ENCODE data around the gene NRXN3.

Gene NRXN3

GRCh38 chr14:78314484-78314883 is 144.3 kb downstream of the NRXN3 start:
- Mint-ChIP-seq H3K27me3 (ENCODE audit: low read depth) (no peaks in the 10 kb centered on the region), H3K9me3 (no peaks in the 10 kb centered on the region), H3K27ac (no peak overlapping the region), H3K4me3 (no peak overlapping the region), H3K36me3 (ENCODE audit: low read depth) (no peaks in the 10 kb centered on the region), H3K4me1 (peaks cover 51% of the 10 kb centered on the region)
- TF ChIP-seq CTCF (IDR thresholded peaks at IDR 0.05; ENCODE audit: unreplicated experiment in 3 of 3): no peak

- H3K4me3 Mint-ChIP-seq: no peak overlapping the region
- H3K4me1 Mint-ChIP-seq: peaks cover 51% of the 10 kb centered on the region
- H3K36me3 Mint-ChIP-seq (ENCODE audit: low read depth): no peaks in the 10 kb centered on the region
- peak overlapping the region in 1 of 3 experiments; percentile 9 for H3K27ac Mint-ChIP-seq
- H3K27me3 Mint-ChIP-seq (ENCODE audit: low read depth): peaks cover 3% of the 10 kb centered on the region
- TF ChIP-seq CTCF (IDR thresholded peaks at IDR 0.05; ENCODE audit: unreplicated experiment in 3 of 3): no peak
- H3K9me3 Mint-ChIP-seq: no peaks in the 10 kb centered on the region
Measured at GRCh38 chr14:78316052-78316451, 145.9 kb downstream of the NRXN3 start.

- TF ChIP-seq CTCF (IDR thresholded peaks at IDR 0.05; ENCODE audit: unreplicated experiment in 3 of 3): no peak
- H3K27me3 Mint-ChIP-seq (ENCODE audit: low read depth): peaks cover 3% of the 10 kb centered on the region
- H3K4me3 Mint-ChIP-seq: no peak overlapping the region
- H3K27ac Mint-ChIP-seq: no peak overlapping the region
- no peaks in the 10 kb centered on the region for H3K36me3 Mint-ChIP-seq (ENCODE audit: low read depth)
- peaks cover 49% of the 10 kb centered on the region for H3K4me1 Mint-ChIP-seq
- no peaks in the 10 kb centered on the region for H3K9me3 Mint-ChIP-seq
Measured at GRCh38 chr14:78316786-78317185, 146.6 kb downstream of the NRXN3 start.

GRCh38 chr14:78319406-78319805 is 149.2 kb downstream of the NRXN3 start:
- Mint-ChIP-seq H3K4me3 (no peak overlapping the region), H3K36me3 (ENCODE audit: low read depth) (no peaks in the 10 kb centered on the region), H3K4me1 (peaks cover 35% of the 10 kb centered on the region), H3K9me3 (no peaks in the 10 kb centered on the region), H3K27ac (peak overlapping the region; percentile 27 to 85 (median 67)), H3K27me3 (ENCODE audit: low read depth) (peaks cover 6% of the 10 kb centered on the region)
- TF ChIP-seq CTCF (IDR thresholded peaks at IDR 0.05; ENCODE audit: unreplicated experiment in 3 of 3): no peak

GRCh38 chr14:78319887-78320635 is 149.9 kb downstream of the NRXN3 start:
- Mint-ChIP-seq H3K27ac (peak overlapping the region; percentile 27 to 85 (median 67)), H3K4me3 (peak overlapping the region in 2 of 3 experiments; percentile 0 to 16), H3K36me3 (ENCODE audit: low read depth) (no peaks in the 10 kb centered on the region), H3K9me3 (no peaks in the 10 kb centered on the region), H3K4me1 (peaks cover 35% of the 10 kb centered on the region), H3K27me3 (ENCODE audit: low read depth) (peaks cover 6% of the 10 kb centered on the region)
- TF ChIP-seq CTCF (IDR thresholded peaks at IDR 0.05; ENCODE audit: unreplicated experiment in 3 of 3): no peak

GRCh38 chr14:78324353-78324752 is 154.2 kb downstream of the NRXN3 start:
- no peaks in the 10 kb centered on the region for H3K36me3 Mint-ChIP-seq (ENCODE audit: low read depth)
- no peak for TF ChIP-seq CTCF (IDR thresholded peaks at IDR 0.05; ENCODE audit: unreplicated experiment in 3 of 3)
- peaks cover 26% of the 10 kb centered on the region for H3K4me1 Mint-ChIP-seq
- H3K27ac Mint-ChIP-seq: no peak overlapping the region
- peaks cover 9% of the 10 kb centered on the region for H3K27me3 Mint-ChIP-seq (ENCODE audit: low read depth)
- no peak overlapping the region for H3K4me3 Mint-ChIP-seq
- no peaks in the 10 kb centered on the region for H3K9me3 Mint-ChIP-seq
